ENCODE results near the gene RNPEP. TPM values are rescaled to one million over a fixed set of nuclear protein-coding genes. Genes with fewer than 3 reads are reported as not detected.

The RNPEP gene
- total and polyA plus RNA-seq, 2 of the 13 experiments (the other 11 are each of a cell fraction or from before 2014, with no cell fraction given), result 20.6 to 38.4 TPM

DNA sequence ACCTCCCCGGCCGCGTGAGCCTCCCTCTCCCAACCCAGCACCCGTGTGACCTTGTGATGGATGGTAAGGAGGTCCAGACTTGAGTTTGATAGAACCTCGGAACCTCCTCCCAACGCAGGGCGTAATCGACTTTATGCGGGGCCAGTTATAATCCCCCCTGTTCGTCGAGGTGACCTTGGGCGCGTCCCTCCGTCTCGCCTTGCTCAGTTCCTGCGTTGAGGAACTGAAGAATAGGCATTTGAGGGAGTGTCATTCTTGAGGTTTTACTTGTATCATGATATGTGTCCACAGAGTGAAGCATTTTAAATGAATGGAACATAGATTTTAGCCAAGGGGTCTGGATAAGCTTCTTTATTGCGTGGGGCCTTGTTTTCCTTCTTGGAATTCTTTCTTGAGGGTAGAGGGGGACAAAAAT, 26.7 kb upstream of the RNPEP start (continued):
- no peak for TF ChIP-seq CREB1 (IDR thresholded peaks at IDR 0.05)
- TF ChIP-seq CREB1 (CRISPR knock-in tag; IDR thresholded peaks at IDR 0.05), result 0 out of 2 replicates have a peak, but pooled peaks have one; percentile 5
- TF ChIP-seq ZKSCAN1 (IDR thresholded peaks at IDR 0.05; ENCODE audit: low read length), result no peak
- TF ChIP-seq, protein P1, sequence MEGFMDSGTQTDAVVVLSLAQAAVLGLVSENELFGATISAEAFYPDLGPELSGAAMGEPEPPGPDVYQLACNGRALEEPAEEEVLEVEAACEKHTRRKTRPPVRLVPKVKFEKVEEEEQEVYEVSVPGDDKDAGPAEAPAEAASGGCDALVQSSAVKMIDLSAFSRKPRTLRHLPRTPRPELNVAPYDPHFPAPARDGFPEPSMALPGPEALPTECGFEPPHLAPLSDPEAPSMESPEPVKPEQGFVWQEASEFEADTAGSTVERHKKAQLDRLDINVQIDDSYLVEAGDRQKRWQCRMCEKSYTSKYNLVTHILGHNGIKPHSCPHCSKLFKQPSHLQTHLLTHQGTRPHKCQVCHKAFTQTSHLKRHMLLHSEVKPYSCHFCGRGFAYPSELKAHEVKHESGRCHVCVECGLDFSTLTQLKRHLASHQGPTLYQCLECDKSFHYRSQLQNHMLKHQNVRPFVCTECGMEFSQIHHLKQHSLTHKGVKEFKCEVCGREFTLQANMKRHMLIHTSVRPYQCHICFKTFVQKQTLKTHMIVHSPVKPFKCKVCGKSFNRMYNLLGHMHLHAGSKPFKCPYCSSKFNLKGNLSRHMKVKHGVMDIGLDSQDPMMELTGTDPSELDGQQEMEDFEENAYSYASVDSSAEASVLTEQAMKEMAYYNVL (CRISPR knock-in tag; IDR thresholded peaks at IDR 0.05; ENCODE audit: borderline replicate concordance), result no peak; the same call in 1 of the 2 replicates
- TF ChIP-seq TAF1 (CRISPR knock-in tag; IDR thresholded peaks at IDR 0.05), result no peak; the same call in 1 of the 2 replicates
- TF ChIP-seq ZNF530 (CRISPR knock-in tag; IDR thresholded peaks at IDR 0.05; ENCODE audit: low read depth), result no peak
- no peak for TF ChIP-seq LCORL (IDR thresholded peaks at IDR 0.05)
- 0 out of 2 replicates have a peak, but pooled peaks have one; percentile 2 for TF ChIP-seq LCORL (CRISPR knock-in tag; IDR thresholded peaks at IDR 0.05)
- TF ChIP-seq, protein P2, sequence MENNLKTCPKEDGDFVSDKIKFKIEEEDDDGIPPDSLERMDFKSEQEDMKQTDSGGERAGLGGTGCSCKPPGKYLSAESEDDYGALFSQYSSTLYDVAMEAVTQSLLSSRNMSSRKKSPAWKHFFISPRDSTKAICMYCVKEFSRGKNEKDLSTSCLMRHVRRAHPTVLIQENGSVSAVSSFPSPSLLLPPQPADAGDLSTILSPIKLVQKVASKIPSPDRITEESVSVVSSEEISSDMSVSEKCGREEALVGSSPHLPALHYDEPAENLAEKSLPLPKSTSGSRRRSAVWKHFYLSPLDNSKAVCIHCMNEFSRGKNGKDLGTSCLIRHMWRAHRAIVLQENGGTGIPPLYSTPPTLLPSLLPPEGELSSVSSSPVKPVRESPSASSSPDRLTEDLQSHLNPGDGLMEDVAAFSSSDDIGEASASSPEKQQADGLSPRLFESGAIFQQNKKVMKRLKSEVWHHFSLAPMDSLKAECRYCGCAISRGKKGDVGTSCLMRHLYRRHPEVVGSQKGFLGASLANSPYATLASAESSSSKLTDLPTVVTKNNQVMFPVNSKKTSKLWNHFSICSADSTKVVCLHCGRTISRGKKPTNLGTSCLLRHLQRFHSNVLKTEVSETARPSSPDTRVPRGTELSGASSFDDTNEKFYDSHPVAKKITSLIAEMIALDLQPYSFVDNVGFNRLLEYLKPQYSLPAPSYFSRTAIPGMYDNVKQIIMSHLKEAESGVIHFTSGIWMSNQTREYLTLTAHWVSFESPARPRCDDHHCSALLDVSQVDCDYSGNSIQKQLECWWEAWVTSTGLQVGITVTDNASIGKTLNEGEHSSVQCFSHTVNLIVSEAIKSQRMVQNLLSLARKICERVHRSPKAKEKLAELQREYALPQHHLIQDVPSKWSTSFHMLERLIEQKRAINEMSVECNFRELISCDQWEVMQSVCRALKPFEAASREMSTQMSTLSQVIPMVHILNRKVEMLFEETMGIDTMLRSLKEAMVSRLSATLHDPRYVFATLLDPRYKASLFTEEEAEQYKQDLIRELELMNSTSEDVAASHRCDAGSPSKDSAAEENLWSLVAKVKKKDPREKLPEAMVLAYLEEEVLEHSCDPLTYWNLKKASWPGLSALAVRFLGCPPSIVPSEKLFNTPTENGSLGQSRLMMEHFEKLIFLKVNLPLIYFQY (CRISPR knock-in tag; IDR thresholded peaks at IDR 0.05; ENCODE audit: borderline replicate concordance), result no peak
- TF ChIP-seq, protein P3, sequence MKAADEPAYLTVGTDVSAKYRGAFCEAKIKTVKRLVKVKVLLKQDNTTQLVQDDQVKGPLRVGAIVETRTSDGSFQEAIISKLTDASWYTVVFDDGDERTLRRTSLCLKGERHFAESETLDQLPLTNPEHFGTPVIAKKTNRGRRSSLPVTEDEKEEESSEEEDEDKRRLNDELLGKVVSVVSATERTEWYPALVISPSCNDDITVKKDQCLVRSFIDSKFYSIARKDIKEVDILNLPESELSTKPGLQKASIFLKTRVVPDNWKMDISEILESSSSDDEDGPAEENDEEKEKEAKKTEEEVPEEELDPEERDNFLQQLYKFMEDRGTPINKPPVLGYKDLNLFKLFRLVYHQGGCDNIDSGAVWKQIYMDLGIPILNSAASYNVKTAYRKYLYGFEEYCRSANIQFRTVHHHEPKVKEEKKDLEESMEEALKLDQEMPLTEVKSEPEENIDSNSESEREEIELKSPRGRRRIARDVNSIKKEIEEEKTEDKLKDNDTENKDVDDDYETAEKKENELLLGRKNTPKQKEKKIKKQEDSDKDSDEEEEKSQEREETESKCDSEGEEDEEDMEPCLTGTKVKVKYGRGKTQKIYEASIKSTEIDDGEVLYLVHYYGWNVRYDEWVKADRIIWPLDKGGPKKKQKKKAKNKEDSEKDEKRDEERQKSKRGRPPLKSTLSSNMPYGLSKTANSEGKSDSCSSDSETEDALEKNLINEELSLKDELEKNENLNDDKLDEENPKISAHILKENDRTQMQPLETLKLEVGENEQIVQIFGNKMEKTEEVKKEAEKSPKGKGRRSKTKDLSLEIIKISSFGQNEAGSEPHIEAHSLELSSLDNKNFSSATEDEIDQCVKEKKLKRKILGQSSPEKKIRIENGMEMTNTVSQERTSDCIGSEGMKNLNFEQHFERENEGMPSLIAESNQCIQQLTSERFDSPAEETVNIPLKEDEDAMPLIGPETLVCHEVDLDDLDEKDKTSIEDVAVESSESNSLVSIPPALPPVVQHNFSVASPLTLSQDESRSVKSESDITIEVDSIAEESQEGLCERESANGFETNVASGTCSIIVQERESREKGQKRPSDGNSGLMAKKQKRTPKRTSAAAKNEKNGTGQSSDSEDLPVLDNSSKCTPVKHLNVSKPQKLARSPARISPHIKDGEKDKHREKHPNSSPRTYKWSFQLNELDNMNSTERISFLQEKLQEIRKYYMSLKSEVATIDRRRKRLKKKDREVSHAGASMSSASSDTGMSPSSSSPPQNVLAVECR (CRISPR knock-in tag; IDR thresholded peaks at IDR 0.05; ENCODE audit: borderline replicate concordance), result 0 out of 2 replicates have a peak, but pooled peaks have one; percentile 12
- 0 out of 2 replicates have a peak, but pooled peaks have one; percentile 49 for TF ChIP-seq ZNF598 (CRISPR knock-in tag; IDR thresholded peaks at IDR 0.05; ENCODE audit: borderline replicate concordance)
- TF ChIP-seq NFATC3 (CRISPR knock-in tag; IDR thresholded peaks at IDR 0.05), result 0 out of 2 replicates have a peak, but pooled peaks have one; percentile 0
- no peak for TF ChIP-seq ZFAT (CRISPR knock-in tag; conservative IDR thresholded peaks at IDR 0.05)
- TF ChIP-seq ZNF577 (CRISPR knock-in tag; IDR thresholded peaks at IDR 0.05; ENCODE audit: borderline replicate concordance, low read depth), result no peak
- TF ChIP-seq, protein P4, sequence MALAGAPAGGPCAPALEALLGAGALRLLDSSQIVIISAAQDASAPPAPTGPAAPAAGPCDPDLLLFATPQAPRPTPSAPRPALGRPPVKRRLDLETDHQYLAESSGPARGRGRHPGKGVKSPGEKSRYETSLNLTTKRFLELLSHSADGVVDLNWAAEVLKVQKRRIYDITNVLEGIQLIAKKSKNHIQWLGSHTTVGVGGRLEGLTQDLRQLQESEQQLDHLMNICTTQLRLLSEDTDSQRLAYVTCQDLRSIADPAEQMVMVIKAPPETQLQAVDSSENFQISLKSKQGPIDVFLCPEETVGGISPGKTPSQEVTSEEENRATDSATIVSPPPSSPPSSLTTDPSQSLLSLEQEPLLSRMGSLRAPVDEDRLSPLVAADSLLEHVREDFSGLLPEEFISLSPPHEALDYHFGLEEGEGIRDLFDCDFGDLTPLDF (CRISPR knock-in tag; IDR thresholded peaks at IDR 0.05), result no peak

Measured in HepG2 (cell line).